NCI-H187 treated with DMSO at 0.1 percent for 48 hours (cell line): Measurements from ENCODE around the gene YES1.

Experiments used
- DNase-seq: peaks from one replicate; lab custom pipeline; 2025; lab: John Stamatoyannopoulos, UW

YES1 gene

GRCh38 chr18:725646-726045 is 86.4 kb downstream of the YES1 start:
- DNase-seq = no peak

- no peak for DNase-seq
These were observed 88.4 kb downstream of the YES1 start for GRCh38 chr18:723541-724080.

GRCh38 chr18:717003-717402 is 95.0 kb downstream of the YES1 start:
- no peak for DNase-seq

GRCh38 chr18:715626-716025 is 96.4 kb downstream of the YES1 start:
- no peak for DNase-seq

- no peak for DNase-seq
These were observed 98.9 kb downstream of the YES1 start for GRCh38 chr18:713135-713490.

GRCh38 chr18:712401-713134 is 99.5 kb downstream of the YES1 start, which contains the start of gene ENOSF1:
Gene ENOSF1 (minus strand): TSS chr18:712630. CDS start chr18:712587, 43 bp downstream.
- no peak for DNase-seq

- DNase-seq = no peak
These were observed 100.2 kb downstream of the YES1 start for GRCh38 chr18:711657-712400.

GRCh38 chr18:711310-711656 is 100.8 kb downstream of the YES1 start:
- no peak for DNase-seq

- DNase-seq = no peak
These were observed 101.4 kb downstream of the YES1 start for GRCh38 chr18:710418-711300.

- no peak for DNase-seq
These were observed 102.3 kb downstream of the YES1 start for GRCh38 chr18:709771-710170.

GRCh38 chr18:708096-708495 is 103.9 kb downstream of the YES1 start:
- no peak for DNase-seq

GRCh38 chr18:706405-706804 is 105.6 kb downstream of the YES1 start:
- DNase-seq = no peak

GRCh38 chr18:703213-703967 is 108.7 kb downstream of the YES1 start:
- no peak for DNase-seq

GRCh38 chr18:697800-698199 is 114.2 kb downstream of the YES1 start:
- DNase-seq = no peak

GRCh38 chr18:697012-697411 is 115.0 kb downstream of the YES1 start:
- DNase-seq = no peak

GRCh38 chr18:693466-694187 is 118.4 kb downstream of the YES1 start:
- no peak for DNase-seq

- DNase-seq = no peak
These were observed 119.2 kb downstream of the YES1 start for GRCh38 chr18:692824-693223.

GRCh38 chr18:688323-688722 is 123.7 kb downstream of the YES1 start:
- no peak for DNase-seq

GRCh38 chr18:686339-687111 is 125.5 kb downstream of the YES1 start:
- DNase-seq = no peak

- DNase-seq = no peak
These were observed 126.6 kb downstream of the YES1 start for GRCh38 chr18:685438-685837.
